ENCODE data around the gene MEF2A. TPM values are rescaled to one million over a fixed set of nuclear protein-coding genes. Genes with fewer than 3 reads are reported as not detected.

MEF2A gene
- total RNA-seq, 1 donor from 2014 or later, result 184 TPM

- DNase-seq (ENCODE audit: low spot score), result no peak
Observed at GRCh38 chr15:99686290-99686689, 120.5 kb downstream of the MEF2A start.

GRCh38 chr15:99692825-99693224, 127.0 kb downstream of the MEF2A start:
- H3K27me3 Mint-ChIP-seq (ENCODE audit: low read depth), result no peaks in the 10 kb centered on the region
- DNase-seq (ENCODE audit: low spot score), result no peak
- peaks cover 3% of the 10 kb centered on the region for H3K9me3 Mint-ChIP-seq (ENCODE audit: low read depth)
- no peak overlapping the region for H3K4me3 Mint-ChIP-seq (ENCODE audit: unreplicated experiment)
- peak overlapping the region; percentile 65 for H3K27ac Mint-ChIP-seq (ENCODE audit: unreplicated experiment)
- H3K36me3 Mint-ChIP-seq (ENCODE audit: low read depth), result peaks cover 65% of the 10 kb centered on the region
- no peak for TF ChIP-seq CTCF (IDR thresholded peaks at IDR 0.05)
- H3K4me1 Mint-ChIP-seq (ENCODE audit: low read depth), result peaks cover 26% of the 10 kb centered on the region

More at GRCh38 chr15:99686290-99686689, 120.5 kb downstream of the MEF2A start:
- H3K4me3 Mint-ChIP-seq (ENCODE audit: unreplicated experiment), result no peak overlapping the region
- H3K36me3 Mint-ChIP-seq (ENCODE audit: low read depth), result peaks cover 62% of the 10 kb centered on the region
- TF ChIP-seq CTCF (IDR thresholded peaks at IDR 0.05), result no peak
- peaks cover 42% of the 10 kb centered on the region for H3K4me1 Mint-ChIP-seq (ENCODE audit: low read depth)
- H3K9me3 Mint-ChIP-seq (ENCODE audit: low read depth), result peaks cover 26% of the 10 kb centered on the region
- no peaks in the 10 kb centered on the region for H3K27me3 Mint-ChIP-seq (ENCODE audit: low read depth)
- H3K27ac Mint-ChIP-seq (ENCODE audit: unreplicated experiment), result no peak overlapping the region

- Mint-ChIP-seq H3K27me3 (ENCODE audit: low read depth) (no peaks in the 10 kb centered on the region), H3K36me3 (ENCODE audit: low read depth) (peaks cover 52% of the 10 kb centered on the region), H3K9me3 (ENCODE audit: low read depth) (peaks cover 3% of the 10 kb centered on the region), H3K27ac (ENCODE audit: unreplicated experiment) (no peak overlapping the region), H3K4me3 (ENCODE audit: unreplicated experiment) (no peak overlapping the region), H3K4me1 (ENCODE audit: low read depth) (peaks cover 33% of the 10 kb centered on the region)
- no peak for DNase-seq (ENCODE audit: low spot score)
- no peak for TF ChIP-seq CTCF (IDR thresholded peaks at IDR 0.05)
Observed at GRCh38 chr15:99696096-99696495, 130.3 kb downstream of the MEF2A start.

- Mint-ChIP-seq H3K4me3 (ENCODE audit: unreplicated experiment) (no peak overlapping the region), H3K36me3 (ENCODE audit: low read depth) (peaks cover 8% of the 10 kb centered on the region), H3K9me3 (ENCODE audit: low read depth) (no peaks in the 10 kb centered on the region), H3K27ac (ENCODE audit: unreplicated experiment) (peak overlapping the region; percentile 95), H3K4me1 (ENCODE audit: low read depth) (peaks cover 72% of the 10 kb centered on the region), H3K27me3 (ENCODE audit: low read depth) (no peaks in the 10 kb centered on the region)
- TF ChIP-seq CTCF (IDR thresholded peaks at IDR 0.05), result no peak
- no peak for DNase-seq (ENCODE audit: low spot score)
Observed at GRCh38 chr15:99702895-99703602, 137.3 kb downstream of the MEF2A start.

GRCh38 chr15:99703603-99704443, 138.0 kb downstream of the MEF2A start:
- H3K36me3 Mint-ChIP-seq (ENCODE audit: low read depth), result peaks cover 10% of the 10 kb centered on the region
- H3K27me3 Mint-ChIP-seq (ENCODE audit: low read depth), result no peaks in the 10 kb centered on the region
- H3K9me3 Mint-ChIP-seq (ENCODE audit: low read depth), result no peaks in the 10 kb centered on the region
- no peak for DNase-seq (ENCODE audit: low spot score)
- H3K27ac Mint-ChIP-seq (ENCODE audit: unreplicated experiment), result peak overlapping the region; percentile 95
- peak; percentile 70 for TF ChIP-seq CTCF (IDR thresholded peaks at IDR 0.05)
- H3K4me3 Mint-ChIP-seq (ENCODE audit: unreplicated experiment), result peak overlapping the region; percentile 13
- peaks cover 80% of the 10 kb centered on the region for H3K4me1 Mint-ChIP-seq (ENCODE audit: low read depth)
